Nephron (organoid): ENCODE results near the gene IL17RB.

Experiments
- H3K27ac Mint-ChIP-seq, 3 experiments: 2 replicates each; pipeline ENCODE4 v1.8.0; 2020; ENCODE audit warnings: mixed read lengths in 3 of 3, mild to moderate bottlenecking in 2 of 3, moderate library complexity in 1 of 3
- H3K27me3 Mint-ChIP-seq: 2 replicates; pipeline ENCODE4 v1.8.0; 2021; ENCODE audit warnings: low read depth, mild to moderate bottlenecking, moderate library complexity, mixed read lengths
- H3K36me3 Mint-ChIP-seq: 2 replicates; pipeline ENCODE4 v1.8.0; 2020; ENCODE audit warnings: low read depth, mixed read lengths
- H3K4me1 Mint-ChIP-seq: 2 replicates; pipeline ENCODE4 v1.8.0; 2020; ENCODE audit warnings: mixed read lengths
- H3K4me3 Mint-ChIP-seq, 3 experiments: 2 replicates each; pipeline ENCODE4 v1.8.0; 2020; ENCODE audit warnings: mild to moderate bottlenecking in 3 of 3, mixed read lengths in 3 of 3, moderate library complexity in 2 of 3
- H3K9me3 Mint-ChIP-seq: 2 replicates; pipeline ENCODE4 v1.8.0; 2020; ENCODE audit warnings: mixed read lengths
- TF ChIP-seq, protein P1 (sequence below), 3 experiments: fragments of 200-600 bp; sonication (generic); IDR thresholded peaks; one replicate each; pipeline ENCODE4 v1.5.0; 2021; ENCODE audit warnings: antibody characterized with exemption in 3 of 3; ENCODE audit not compliant: unreplicated experiment in 3 of 3

Gene IL17RB

GRCh38 chr3:53845103-53845880 lies 1.1 kb upstream of the IL17RB start:
- TF ChIP-seq, protein P1, sequence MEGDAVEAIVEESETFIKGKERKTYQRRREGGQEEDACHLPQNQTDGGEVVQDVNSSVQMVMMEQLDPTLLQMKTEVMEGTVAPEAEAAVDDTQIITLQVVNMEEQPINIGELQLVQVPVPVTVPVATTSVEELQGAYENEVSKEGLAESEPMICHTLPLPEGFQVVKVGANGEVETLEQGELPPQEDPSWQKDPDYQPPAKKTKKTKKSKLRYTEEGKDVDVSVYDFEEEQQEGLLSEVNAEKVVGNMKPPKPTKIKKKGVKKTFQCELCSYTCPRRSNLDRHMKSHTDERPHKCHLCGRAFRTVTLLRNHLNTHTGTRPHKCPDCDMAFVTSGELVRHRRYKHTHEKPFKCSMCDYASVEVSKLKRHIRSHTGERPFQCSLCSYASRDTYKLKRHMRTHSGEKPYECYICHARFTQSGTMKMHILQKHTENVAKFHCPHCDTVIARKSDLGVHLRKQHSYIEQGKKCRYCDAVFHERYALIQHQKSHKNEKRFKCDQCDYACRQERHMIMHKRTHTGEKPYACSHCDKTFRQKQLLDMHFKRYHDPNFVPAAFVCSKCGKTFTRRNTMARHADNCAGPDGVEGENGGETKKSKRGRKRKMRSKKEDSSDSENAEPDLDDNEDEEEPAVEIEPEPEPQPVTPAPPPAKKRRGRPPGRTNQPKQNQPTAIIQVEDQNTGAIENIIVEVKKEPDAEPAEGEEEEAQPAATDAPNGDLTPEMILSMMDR (IDR thresholded peaks at IDR 0.05; ENCODE audit: unreplicated experiment in 3 of 3): peak in 2 of 3 experiments; percentile 21 to 47
- H3K36me3 Mint-ChIP-seq: no peaks in the 10 kb centered on the region
- H3K4me3 Mint-ChIP-seq: peak overlapping the region; percentile 79 to 85 (median 83)
- H3K4me1 Mint-ChIP-seq: peaks cover 8% of the 10 kb centered on the region
- peak overlapping the region in 2 of 3 experiments; percentile 42 to 64 for H3K27ac Mint-ChIP-seq
- peaks cover 52% of the 10 kb centered on the region for H3K27me3 Mint-ChIP-seq
- no peaks in the 10 kb centered on the region for H3K9me3 Mint-ChIP-seq

GRCh38 chr3:53845881-53846133 lies 561 bp upstream of the IL17RB start:
- TF ChIP-seq, protein P1 (IDR thresholded peaks at IDR 0.05; ENCODE audit: unreplicated experiment in 3 of 3): no peak
- peak overlapping the region; percentile 79 to 85 (median 83) for H3K4me3 Mint-ChIP-seq
- H3K36me3 Mint-ChIP-seq: no peaks in the 10 kb centered on the region
- H3K9me3 Mint-ChIP-seq: no peaks in the 10 kb centered on the region
- H3K4me1 Mint-ChIP-seq: peaks cover 8% of the 10 kb centered on the region
- peaks cover 52% of the 10 kb centered on the region for H3K27me3 Mint-ChIP-seq
- H3K27ac Mint-ChIP-seq: peak overlapping the region in 2 of 3 experiments; percentile 42 to 64

DNA sequence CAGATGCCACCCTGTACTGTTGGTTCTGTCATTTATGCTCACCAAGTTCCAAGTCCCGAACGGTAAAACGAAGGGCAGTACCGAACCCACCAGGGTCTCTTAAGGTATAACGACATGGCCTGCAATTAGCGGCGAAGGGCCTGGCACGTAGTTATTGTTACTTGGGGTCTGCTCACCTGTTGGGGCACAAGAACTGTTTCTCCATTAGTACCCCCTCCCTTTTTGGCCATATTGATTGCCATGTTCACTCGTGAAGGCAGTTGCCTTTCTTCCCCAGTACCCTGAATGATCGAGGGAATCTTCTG lies 435 bp downstream of the IL17RB start:
- TF ChIP-seq, protein P1 (IDR thresholded peaks at IDR 0.05; ENCODE audit: unreplicated experiment in 3 of 3): no peak
- Mint-ChIP-seq H3K4me1 (peaks cover 8% of the 10 kb centered on the region), H3K27ac (peak overlapping the region in 1 of 3 experiments; percentile 43), H3K9me3 (no peaks in the 10 kb centered on the region), H3K27me3 (peaks cover 50% of the 10 kb centered on the region), H3K36me3 (no peaks in the 10 kb centered on the region), H3K4me3 (peak overlapping the region; percentile 75 to 83 (median 82))

- Mint-ChIP-seq H3K27ac (no peak overlapping the region), H3K27me3 (peaks cover 41% of the 10 kb centered on the region), H3K9me3 (no peaks in the 10 kb centered on the region), H3K4me1 (no peaks in the 10 kb centered on the region), H3K36me3 (no peaks in the 10 kb centered on the region), H3K4me3 (no peak overlapping the region)
- TF ChIP-seq, protein P1 (IDR thresholded peaks at IDR 0.05; ENCODE audit: unreplicated experiment in 3 of 3): no peak
Observed at GRCh38 chr3:53849916-53850315, 3.5 kb downstream of the IL17RB start.

GRCh38 chr3:53850895-53851294 lies 4.5 kb downstream of the IL17RB start:
- no peaks in the 10 kb centered on the region for H3K36me3 Mint-ChIP-seq
- TF ChIP-seq, protein P1 (IDR thresholded peaks at IDR 0.05; ENCODE audit: unreplicated experiment in 3 of 3): no peak
- no peaks in the 10 kb centered on the region for H3K9me3 Mint-ChIP-seq
- H3K4me3 Mint-ChIP-seq: no peak overlapping the region
- no peaks in the 10 kb centered on the region for H3K4me1 Mint-ChIP-seq
- peaks cover 39% of the 10 kb centered on the region for H3K27me3 Mint-ChIP-seq
- no peak overlapping the region for H3K27ac Mint-ChIP-seq

- Mint-ChIP-seq H3K36me3 (peaks cover 30% of the 10 kb centered on the region), H3K27me3 (peaks cover 8% of the 10 kb centered on the region), H3K27ac (no peak overlapping the region), H3K4me3 (no peak overlapping the region), H3K4me1 (no peaks in the 10 kb centered on the region), H3K9me3 (no peaks in the 10 kb centered on the region)
- TF ChIP-seq, protein P1 (IDR thresholded peaks at IDR 0.05; ENCODE audit: unreplicated experiment in 3 of 3): no peak
Observed at GRCh38 chr3:53856964-53857363, 10.6 kb downstream of the IL17RB start.
